Stimulated activated CD4-positive, alpha-beta T cell treated with anti-CD3 and anti-CD28 coated beads, Interleukin-1b, Interleukin-23, amount 100 ng/mL, for 24 hours (primary cell): ENCODE results near the gene HLA-E.
"Not testable (repeated sequence)": the region's sequence is repeated elsewhere in the genome, so short reads cannot be mapped to it uniquely, and the experiment has no call there.

Experiments used
- DNase-seq, 4 experiments: peaks; one replicate each; pipeline ENCODE4 v3.0.0-alpha.2; 2020; ENCODE audit warnings: low read depth in 4 of 4, low spot score in 1 of 4

The HLA-E gene

GRCh38 chr6:30500421-30501355 lies 11.4 kb downstream of the HLA-E start:
- DNase-seq, result no peak

- no peak for DNase-seq
These were observed 18.8 kb downstream of the HLA-E start for GRCh38 chr6:30507849-30508827.

DNA sequence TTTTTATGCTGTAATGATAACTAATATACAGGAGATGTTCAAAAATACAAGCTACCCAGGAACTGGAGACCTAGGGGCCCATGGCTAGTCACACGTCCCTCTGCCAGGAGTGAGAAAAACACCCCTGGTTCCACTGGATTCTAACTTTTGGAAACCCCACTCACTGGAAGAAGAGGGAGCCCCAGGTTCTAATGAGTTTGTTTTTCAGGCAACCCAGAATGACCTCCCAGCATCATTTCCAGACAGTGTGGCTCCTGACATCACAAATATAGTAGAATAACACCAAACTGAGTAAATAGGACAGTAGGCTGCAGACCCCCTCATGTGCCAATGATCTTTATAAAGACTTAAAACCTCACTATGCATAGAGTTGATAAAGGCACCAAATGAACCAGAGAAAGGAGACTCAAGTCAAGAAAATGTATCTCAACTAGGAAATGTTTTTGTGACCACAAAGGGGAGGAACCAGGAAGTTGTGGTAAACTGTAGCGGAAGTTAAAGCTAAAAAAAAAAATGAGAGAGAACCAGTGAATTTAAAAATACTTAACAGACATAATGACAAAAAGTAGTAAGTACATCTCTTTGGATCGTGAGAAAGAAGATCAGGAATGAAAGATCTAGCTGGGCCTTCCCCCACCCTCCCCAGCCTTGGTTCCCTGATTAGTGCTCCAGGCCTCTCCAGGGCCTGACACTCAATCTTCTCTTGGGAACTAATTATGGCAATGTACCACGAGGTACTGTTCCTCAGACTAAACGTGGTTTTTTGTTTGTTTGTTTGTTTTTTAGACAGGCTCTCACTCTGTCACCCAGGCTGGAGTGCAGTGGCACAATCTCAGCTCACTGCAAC lies 19.8 kb downstream of the HLA-E start:
- DNase-seq, result no peak

GRCh38 chr6:30510419-30511168 lies 21.3 kb downstream of the HLA-E start:
- no peak for DNase-seq

DNA sequence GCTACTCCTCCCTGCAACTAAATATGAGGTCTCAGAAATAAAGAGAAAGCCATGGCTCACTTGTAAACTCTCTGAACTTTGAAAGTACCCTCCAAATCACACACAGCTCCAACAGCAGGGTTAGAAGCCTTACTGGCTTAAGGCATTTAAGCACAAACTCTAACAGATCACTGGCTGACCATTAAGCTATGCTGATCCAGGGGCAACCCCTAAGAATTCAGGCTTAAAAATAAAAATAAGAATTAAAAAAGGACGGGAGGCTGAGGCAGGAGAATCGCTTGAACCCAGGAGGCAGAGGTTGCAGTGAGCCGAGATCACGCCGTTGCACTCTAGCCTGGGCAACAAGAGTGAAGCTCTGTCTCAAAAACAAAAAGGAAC lies 21.8 kb downstream of the HLA-E start:
- no peak for DNase-seq

DNA sequence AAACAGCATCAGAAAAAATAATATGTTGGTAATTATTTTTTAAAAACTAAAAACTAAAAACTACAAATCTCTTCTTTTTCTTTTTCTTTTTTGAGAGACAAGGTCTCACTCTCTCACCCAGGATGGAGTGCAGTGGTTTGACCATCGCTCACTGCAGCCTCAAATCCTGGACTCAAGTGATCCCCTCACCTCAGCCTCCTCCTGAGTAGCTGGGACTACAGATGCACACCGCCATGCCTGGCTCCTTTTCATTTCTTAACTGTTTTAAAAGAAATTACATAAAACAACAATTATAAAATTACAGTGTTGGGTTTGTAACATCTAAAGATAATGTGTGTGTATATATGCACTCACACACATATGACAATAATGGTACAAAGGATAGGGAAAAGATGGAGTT lies 24.1 kb downstream of the HLA-E start:
- DNase-seq, result no peak

GRCh38 chr6:30515106-30515505 lies 25.8 kb downstream of the HLA-E start:
- no peak for DNase-seq

- peak; percentile 65 to 86 (median 78) for DNase-seq
These were observed 26.8 kb downstream of the HLA-E start for GRCh38 chr6:30515944-30516753.

GRCh38 chr6:30516754-30517076 lies 27.4 kb downstream of the HLA-E start:
- not testable (repeated sequence) for DNase-seq

DNA sequence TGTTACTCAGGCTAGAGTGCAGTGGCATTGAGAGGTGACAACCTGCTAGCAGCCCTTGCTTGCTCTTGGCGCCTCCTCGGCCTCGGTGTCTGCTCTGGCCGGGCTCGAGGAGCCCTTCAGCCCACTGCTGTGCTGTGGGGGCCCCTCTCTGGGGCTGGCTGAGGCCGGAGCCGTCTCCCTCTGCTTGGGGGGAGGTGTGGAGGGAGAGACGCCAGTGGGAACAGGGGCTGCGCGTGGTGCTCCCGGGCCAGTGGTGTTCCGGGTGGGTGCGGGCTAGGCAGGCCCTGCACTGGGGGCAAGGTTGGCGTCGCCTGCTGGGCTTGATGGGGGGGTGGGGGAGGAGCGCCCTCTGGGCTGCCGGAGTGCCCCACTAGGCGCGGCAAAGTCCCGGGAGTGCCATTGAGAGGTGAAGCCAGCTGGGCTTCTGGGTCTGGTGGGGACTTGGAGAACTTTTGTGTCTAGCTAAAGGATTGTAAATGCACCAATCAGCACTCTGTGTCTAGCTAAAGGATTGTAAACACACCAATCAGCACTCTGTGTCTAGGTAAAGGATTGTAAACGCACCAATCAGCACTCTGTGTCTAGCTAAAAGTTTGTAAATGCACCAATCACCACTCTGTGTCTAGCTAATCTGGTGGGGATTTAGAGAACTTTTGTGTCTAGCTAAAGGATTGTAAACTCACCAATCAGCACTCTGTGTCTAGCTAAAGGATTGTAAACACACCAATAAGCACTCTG lies 28.6 kb downstream of the HLA-E start:
- DNase-seq, result not testable (repeated sequence)

DNA sequence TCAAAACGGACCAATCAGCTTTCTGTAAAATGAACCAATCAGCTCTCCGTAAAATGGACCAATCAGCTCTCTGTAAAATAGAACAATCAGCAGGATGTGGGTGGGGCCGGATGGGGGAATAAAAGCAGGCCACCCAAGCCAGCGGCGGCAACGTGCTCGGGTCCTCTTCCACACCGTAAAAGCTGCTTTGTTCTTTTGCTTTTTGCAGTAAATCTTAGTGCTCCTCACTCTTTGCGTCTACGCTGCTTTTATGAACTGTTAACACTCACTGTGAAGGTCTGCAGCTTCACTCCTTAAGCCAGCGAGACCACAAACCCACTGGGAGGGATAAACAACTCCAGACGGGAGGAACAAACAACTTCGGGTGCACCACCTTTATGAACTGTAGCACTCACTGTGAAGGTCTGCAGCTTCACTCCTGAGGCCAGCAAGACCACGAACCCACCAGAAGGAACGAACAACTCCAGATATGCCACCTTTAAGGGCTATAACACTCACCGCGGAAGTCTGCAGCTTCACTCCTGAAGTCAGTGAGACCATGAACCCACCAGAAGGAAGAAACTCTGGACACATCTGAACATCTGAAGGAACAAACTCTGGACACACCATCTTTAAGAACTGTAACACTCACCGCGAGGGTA lies 29.3 kb downstream of the HLA-E start:
- DNase-seq, result not testable (repeated sequence)

- no peak for DNase-seq
These were observed 31.2 kb downstream of the HLA-E start for GRCh38 chr6:30520522-30520921.

DNA sequence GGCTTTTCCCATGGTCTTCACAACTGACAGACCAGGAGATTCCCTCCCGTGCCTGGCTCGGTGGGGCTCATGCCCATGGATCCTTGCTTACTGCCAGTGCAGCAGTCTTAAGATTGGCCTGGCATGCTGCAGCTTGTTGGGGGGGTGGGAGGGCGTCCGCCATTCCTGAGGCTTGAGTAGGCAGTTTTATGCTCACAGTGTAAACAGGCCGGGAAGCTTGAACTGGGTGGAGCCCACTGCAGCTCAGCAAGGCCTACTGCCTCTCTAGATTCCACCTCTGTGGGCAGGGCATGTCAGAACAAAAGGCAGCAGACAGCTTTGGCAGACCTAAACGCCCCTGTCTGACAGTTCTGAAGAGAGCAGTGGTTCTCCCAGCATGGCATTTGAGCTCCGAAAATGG lies 31.8 kb downstream of the HLA-E start:
- DNase-seq, result not testable (repeated sequence)

DNA sequence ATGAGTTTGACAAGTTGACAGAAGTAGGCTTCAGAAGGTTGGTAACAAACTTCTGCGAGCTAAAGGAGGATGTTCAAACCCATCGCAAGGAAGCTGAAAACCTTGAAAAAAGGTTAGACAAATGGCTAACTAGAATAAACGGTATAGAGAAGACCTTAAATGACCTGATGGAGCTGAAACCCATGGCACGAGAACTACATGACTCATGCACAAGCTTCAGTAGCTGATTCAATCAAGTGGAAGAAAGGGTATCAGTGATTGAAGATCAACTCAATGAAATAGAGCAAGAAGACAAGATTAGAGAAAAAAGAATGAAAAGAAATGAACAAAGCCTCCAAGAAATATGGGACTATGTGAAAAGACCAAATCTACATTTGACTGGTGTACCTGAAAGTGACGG lies 32.6 kb downstream of the HLA-E start:
- not testable (repeated sequence) for DNase-seq

DNA sequence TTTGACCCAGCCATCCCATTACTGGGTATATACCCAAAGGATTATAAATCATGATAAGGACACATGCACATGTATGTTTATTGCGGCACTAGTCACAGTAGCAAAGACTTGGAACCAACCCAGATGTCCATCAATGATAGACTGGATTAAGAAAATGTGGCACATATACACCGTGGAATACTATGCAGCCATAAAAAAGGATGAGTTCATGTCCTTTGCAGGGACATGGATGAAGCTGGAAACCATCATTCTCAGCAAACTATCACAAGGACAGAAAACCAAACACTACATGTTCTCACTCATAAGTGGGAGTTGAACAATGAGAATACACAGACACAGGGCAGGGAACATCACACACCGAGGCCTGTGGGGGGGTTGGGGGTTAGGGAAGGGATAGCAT lies 37.1 kb downstream of the HLA-E start:
- DNase-seq, result not testable (repeated sequence)

- peak in 3 of 4 experiments; percentile 26 to 40 (median 34) for DNase-seq
These were observed 40.1 kb downstream of the HLA-E start for GRCh38 chr6:30529349-30529875.

GRCh38 chr6:30530014-30530413 lies 40.7 kb downstream of the HLA-E start:
- DNase-seq, result no peak
